SJSA1 (cell line): ENCODE results near the gene LAX1. TPM values are rescaled to one million over a fixed set of nuclear protein-coding genes. Genes with fewer than 3 reads are reported as not detected.
"Not testable (repeated sequence)": the region's sequence is repeated elsewhere in the genome, so short reads cannot be mapped to it uniquely, and the experiment has no call there.

Experiments used
- DNase-seq, 2 experiments: peaks; one replicate each; pipeline ENCODE4 v3.0.0-alpha.2; 2015 to 2020; ENCODE audit warnings: low spot score in 2 of 2, low read depth in 1 of 2
- H3K27ac ChIP-seq: fragments of 250-450 bp; sonication (Bioruptor Pico); 2 replicates; pipeline ENCODE4 v1.5.1; 2020; ENCODE audit warnings: mild to moderate bottlenecking, moderate library complexity
- H3K27me3 ChIP-seq: fragments of 250-450 bp; sonication (Bioruptor Pico); replicated peaks from 2 replicates; pipeline ENCODE4 v1.5.1; 2020; ENCODE audit warnings: mild to moderate bottlenecking, moderate library complexity
- H3K36me3 ChIP-seq: fragments of 250-450 bp; sonication (Bioruptor Pico); 2 replicates; pipeline ENCODE4 v1.5.1; 2020; ENCODE audit warnings: mild to moderate bottlenecking
- H3K4me1 ChIP-seq: fragments of 250-450 bp; sonication (Bioruptor Pico); replicated peaks from 2 replicates; pipeline ENCODE4 v1.6.1; 2021; ENCODE audit warnings: mild to moderate bottlenecking
- H3K4me3 ChIP-seq: fragments of 250-450 bp; sonication (Bioruptor Pico); 2 replicates; pipeline ENCODE4 v1.5.1; 2020; ENCODE audit warnings: mild to moderate bottlenecking
- H3K9me3 ChIP-seq: fragments of 250-450 bp; sonication (Bioruptor Pico); replicated peaks from 2 replicates; pipeline ENCODE4 v1.5.1; 2020; ENCODE audit warnings: mild to moderate bottlenecking
- total RNA-seq: library from RNA; depleted of rRNA; stranded (reverse); fragments of >200 nt; shearing (Covaris generic); gene quantifications from 2 replicates; pipeline ENCODE4 v1.2.3, GENCODE V29; 2014; rRNA removed

Gene LAX1, protein sequence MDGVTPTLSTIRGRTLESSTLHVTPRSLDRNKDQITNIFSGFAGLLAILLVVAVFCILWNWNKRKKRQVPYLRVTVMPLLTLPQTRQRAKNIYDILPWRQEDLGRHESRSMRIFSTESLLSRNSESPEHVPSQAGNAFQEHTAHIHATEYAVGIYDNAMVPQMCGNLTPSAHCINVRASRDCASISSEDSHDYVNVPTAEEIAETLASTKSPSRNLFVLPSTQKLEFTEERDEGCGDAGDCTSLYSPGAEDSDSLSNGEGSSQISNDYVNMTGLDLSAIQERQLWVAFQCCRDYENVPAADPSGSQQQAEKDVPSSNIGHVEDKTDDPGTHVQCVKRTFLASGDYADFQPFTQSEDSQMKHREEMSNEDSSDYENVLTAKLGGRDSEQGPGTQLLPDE
- 0.03 TPM in 1 of 2 replicates, not detected in the other for total RNA-seq

DNA sequence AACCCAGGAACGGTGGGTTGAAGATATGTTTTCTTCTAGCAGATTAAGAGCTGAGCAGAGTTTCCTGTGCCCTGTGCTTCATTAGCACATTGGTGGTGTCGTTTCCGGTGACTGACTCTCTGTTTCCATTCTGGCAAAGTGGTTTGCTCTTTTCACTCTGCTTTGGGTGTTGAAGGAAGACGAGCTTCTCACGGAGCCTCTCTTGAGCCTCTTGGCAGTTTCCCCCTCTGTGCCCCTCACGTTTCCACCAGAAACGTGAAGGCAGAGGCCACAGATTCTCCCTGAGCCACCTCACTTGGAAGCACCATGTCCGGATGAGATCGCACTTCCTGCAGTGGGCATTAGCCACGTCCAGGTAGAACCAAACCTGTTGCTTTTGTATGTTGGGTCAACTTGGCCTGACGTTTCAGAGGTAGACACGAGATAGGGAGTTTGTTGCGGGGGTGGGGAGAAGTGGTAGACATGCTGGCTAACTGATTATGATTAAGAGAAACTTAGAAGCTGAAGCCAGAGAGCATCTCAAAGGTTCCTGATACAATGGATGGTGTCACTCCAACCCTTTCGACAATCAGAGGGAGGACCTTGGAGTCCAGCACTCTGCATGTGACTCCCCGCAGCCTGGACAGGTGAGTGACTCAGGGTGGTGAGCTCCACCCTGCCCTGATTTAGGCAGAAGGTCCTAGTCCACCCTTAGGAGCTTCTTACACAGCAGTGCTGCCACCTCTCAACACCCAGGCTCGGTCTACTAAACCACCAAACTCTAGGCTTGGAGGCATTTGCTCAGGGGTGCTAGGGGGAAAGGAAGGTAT, at the start of gene LAX1:
Gene LAX1, plus strand, starts transcription at position 155 of the 809 bp plus-strand sequence. Its CDS starts 383 bp downstream, at position 538.
- Histone ChIP-seq H3K9me3 (no peaks in the 10 kb centered on the region), H3K27me3 (0 out of 2 replicates have a peak, but pooled peaks cover 3% of the 10 kb centered on the region), H3K4me1 (no peaks in the 10 kb centered on the region), H3K4me3 (no peak within 1 kb of the TSS), H3K36me3 (no peaks in the 10 kb centered on the region), H3K27ac (no peak within 1 kb of the TSS)
- DNase-seq = no peak

DNA sequence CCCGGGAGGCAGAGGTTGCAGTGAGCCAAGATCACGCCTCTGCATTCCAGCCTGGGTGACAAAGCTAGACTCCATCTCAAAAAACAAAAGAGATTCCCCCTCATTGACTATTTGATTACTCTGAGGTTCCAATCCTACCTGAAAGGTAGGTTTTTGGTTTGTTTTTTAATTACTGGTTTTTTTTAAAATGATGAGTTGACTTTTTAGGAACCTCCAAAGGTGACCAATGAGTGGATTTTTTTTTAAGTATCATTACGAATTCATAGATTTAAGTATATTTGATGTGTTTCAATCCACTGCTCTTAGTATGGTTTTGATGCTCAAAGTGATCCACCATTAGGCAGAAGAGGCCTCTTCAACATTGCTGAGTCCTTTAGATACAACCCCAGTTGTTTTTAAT, 47.9 kb upstream of the LAX1 start:
- Histone ChIP-seq H3K27ac (no peak overlapping the region), H3K36me3 (peaks cover 82% of the 10 kb centered on the region), H3K27me3 (no peaks in the 10 kb centered on the region), H3K4me1 (no peaks in the 10 kb centered on the region), H3K4me3 (no peak overlapping the region), H3K9me3 (no peaks in the 10 kb centered on the region)
- DNase-seq = no peak

DNA sequence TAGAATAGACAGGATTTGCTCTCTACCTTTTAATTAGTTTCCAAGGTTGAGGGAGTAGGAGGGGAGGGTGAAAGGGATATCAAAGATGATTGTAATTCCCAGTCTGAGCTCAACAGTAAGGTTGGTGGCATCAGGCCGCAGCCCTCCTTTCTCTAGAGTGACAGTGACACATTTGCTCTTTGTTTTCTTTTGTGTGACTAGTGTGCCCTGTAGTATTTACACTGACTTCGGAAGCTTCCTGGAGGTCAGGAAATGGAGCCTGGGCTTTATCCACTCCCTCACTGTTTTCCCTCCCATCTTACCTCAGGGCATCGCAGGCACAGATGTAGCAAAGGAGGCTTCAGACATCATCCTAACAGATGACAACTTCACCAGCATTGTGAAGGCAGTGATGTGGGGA, 44.7 kb upstream of the LAX1 start:
- Histone ChIP-seq H3K27me3 (no peaks in the 10 kb centered on the region), H3K27ac (no peak overlapping the region), H3K9me3 (no peaks in the 10 kb centered on the region), H3K4me1 (no peaks in the 10 kb centered on the region), H3K4me3 (no peak overlapping the region), H3K36me3 (peaks cover 75% of the 10 kb centered on the region)
- no peak for DNase-seq

DNA sequence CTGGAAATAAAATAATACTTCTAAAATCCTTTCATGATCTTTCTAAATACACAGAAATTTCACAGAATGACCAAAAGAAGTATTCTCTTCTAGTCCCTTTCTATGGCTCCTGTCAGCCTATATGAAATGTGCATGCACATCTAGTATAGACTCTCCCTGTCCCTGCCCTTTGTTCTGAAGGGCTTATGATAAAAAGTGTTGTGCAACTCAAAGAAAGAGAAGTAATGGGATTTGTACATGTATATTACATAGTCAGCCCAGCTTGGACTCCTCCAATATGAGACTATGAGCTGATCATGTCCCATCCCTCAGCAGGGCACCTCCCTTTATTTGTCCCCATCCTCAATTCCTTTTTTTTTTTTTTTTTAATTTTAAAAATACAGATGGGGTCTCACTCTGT, 42.1 kb upstream of the LAX1 start:
- Histone ChIP-seq H3K4me3 (no peak overlapping the region), H3K9me3 (no peaks in the 10 kb centered on the region), H3K27me3 (no peaks in the 10 kb centered on the region), H3K4me1 (no peaks in the 10 kb centered on the region), H3K27ac (no peak overlapping the region), H3K36me3 (peaks cover 77% of the 10 kb centered on the region)
- DNase-seq = no peak

DNA sequence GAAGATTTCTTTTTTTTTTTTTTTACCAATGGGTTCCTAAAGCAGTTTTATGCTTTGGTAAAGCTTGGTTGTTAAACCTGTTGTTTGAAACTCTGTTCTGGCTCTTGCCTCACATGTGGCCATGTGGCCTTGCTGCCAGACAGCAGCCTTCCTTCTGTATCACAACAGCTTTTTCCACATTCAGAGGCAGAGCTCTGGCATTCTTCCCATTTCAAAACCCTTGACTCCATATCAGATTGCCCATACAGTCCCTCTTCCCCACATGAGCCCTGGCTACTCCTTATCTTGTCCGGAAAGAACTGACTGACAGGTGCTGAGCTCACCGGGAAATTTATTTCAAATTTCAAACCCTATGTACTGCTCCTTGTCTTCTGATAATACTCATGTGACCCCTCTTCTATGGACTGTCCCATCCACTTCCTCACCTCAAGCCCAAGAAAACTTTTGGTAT, 38.5 kb upstream of the LAX1 start:
- Histone ChIP-seq H3K4me1 (no peaks in the 10 kb centered on the region), H3K36me3 (peaks cover 77% of the 10 kb centered on the region), H3K27ac (no peak overlapping the region), H3K4me3 (no peak overlapping the region), H3K9me3 (no peaks in the 10 kb centered on the region), H3K27me3 (no peaks in the 10 kb centered on the region)
- no peak for DNase-seq

DNA sequence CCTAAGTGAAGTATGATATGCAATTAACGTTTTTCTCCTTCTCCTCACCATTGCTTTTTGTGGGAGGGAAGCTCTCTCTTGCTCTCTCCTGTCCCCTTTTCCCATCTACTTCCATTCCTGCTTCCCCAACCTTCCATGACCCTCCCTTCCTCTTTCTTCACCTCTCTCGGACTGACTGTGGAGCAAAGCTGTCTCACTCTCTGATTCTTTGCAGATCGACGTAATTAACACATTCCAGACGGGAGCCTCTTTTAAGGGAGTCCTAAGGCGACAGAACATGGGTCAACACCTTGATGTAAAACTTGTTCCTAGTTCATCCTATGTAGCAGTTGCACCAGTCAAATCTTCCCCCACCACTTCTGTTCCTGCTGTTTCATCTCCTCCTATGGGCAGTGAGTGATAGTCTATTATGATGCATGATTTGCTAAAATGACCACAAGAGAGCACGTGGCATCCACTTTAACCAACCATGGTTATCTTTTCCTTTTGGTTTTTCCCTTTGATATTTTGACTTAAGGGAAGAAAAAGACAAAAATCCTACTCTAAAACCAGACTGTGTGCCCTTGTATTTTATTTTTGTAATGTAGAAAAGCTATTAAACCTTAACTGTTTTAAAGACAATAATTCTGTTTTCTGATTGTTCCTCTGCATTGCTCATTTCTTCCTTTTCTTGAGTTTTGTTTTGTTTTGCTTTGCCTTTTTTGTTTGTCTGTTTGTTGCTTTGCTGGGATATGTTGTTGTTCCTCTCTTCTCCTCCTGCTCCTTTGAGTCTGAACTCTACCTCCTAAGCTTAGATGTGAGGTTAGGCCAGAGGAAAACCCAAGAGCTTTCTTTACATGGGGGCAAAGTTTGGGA, 31.7 kb upstream of the LAX1 start:
- no peak overlapping the region for H3K27ac ChIP-seq
- DNase-seq = no peak
- no peaks in the 10 kb centered on the region for H3K27me3 ChIP-seq
- peaks cover 59% of the 10 kb centered on the region for H3K36me3 ChIP-seq
- H3K4me3 ChIP-seq = no peak overlapping the region
- no peaks in the 10 kb centered on the region for H3K4me1 ChIP-seq
- H3K9me3 ChIP-seq = no peaks in the 10 kb centered on the region

DNA sequence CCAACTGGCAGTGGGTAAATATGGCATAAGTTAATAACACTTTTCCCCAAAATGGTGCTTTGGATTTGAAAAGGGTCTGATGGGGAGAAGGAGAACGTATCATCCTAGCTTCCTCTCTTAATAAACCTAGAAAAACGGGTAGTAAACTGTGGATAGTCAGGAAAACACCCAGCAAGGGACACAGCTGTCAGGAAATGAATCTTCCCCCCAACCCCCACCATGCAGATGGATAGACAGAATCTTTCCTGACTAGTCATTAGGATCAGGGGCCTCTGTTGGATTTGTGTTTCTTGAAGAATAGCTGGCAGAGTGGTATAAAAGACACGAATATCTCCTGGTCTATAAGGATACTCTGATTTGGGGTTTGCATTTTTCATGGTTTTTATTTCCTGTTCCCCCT, 22.5 kb upstream of the LAX1 start:
- H3K27me3 ChIP-seq = no peaks in the 10 kb centered on the region
- H3K27ac ChIP-seq = no peak overlapping the region
- DNase-seq = no peak
- peaks cover 41% of the 10 kb centered on the region for H3K36me3 ChIP-seq
- H3K4me3 ChIP-seq = no peak overlapping the region
- no peaks in the 10 kb centered on the region for H3K4me1 ChIP-seq
- H3K9me3 ChIP-seq = no peaks in the 10 kb centered on the region

DNA sequence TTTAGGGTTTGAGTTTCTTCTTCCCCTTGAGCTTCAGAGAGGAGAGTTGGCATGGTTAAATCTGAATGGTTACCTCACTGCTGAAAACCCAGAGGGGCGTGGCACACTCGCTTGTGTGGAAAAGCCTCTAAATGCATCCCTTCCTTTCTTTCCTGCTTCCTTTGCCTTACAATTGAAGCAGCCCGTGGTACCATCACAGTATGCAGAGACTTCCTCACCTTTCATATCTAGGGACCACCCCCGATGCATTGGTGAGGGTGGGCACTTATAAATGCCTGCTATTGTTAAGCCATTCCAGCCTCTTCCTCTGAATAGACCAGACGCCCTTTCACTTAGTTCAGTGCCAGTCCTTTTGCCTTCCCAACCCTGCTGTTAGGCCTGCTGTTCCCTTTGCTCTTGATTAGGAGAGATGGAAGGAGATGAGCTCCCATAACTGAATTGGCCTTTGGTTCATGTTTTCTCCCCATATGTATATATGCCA, 21.9 kb upstream of the LAX1 start:
- H3K4me3 ChIP-seq = no peak overlapping the region
- H3K4me1 ChIP-seq = no peaks in the 10 kb centered on the region
- DNase-seq = no peak
- no peak overlapping the region for H3K27ac ChIP-seq
- H3K9me3 ChIP-seq = no peaks in the 10 kb centered on the region
- no peaks in the 10 kb centered on the region for H3K27me3 ChIP-seq
- peaks cover 34% of the 10 kb centered on the region for H3K36me3 ChIP-seq

DNA sequence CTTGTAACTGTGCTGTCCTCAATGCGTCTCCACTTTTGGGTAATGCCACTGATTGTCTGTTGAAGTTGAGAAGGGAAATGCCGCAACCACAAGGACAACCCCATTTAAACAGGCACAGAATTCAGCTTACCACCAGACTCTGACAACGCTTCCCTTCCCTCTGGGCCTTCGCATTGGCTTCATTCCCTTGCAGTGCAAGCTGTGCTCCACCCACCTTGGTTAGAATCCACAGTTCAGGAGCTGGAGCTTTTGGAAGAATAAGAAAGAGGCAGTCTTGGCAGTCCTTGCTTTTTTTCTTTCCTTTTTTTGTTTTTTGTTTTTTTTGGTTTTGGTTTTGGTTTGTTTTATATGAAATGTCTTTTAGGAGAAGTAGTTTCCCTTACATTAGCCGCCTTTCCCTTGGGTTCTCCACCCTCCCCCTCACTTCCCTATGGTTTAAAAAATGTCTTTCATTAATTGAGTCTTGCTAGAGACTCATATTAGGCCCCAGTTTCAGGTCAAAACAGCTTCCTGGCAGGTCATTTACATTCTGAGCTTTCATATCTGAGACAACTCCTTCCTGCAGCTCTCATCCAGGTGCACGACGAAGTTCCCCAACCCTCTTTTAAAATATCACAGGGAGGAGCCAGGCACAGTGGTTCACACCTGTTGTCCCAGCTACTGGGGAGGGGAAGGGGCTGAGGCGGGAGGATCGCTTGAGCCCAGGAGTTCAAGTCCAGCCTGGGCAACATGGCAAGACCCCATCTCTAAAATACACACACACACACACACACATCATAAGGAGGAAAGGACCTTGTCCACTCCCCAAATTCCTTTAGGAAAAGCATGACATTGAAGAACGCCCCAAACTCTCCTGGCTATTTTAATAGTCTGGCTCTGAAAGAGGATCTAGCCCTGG, 20.7 kb upstream of the LAX1 start:
- Histone ChIP-seq H3K27ac (no peak overlapping the region), H3K4me3 (no peak overlapping the region), H3K4me1 (no peaks in the 10 kb centered on the region), H3K36me3 (peaks cover 24% of the 10 kb centered on the region), H3K27me3 (no peaks in the 10 kb centered on the region), H3K9me3 (no peaks in the 10 kb centered on the region)
- no peak for DNase-seq

DNA sequence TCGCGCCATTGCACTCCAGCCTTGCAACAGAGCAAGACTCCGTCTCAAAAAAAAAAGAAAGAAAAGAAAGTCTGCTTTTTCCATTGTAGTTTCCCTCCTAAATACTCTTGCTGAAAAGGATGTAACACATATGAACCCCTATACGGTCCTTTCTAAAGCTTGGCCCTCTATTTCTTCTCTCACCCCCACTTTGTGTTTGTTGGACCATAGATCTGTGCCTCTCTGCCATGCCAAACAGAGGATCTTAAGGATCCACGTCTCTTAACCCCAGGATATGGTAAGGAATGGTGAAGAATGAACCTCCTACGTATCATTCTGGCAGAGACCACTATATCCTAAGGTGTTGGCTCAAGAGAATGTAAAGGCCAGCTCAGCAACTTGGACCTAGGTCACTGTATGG, 18.7 kb upstream of the LAX1 start:
- Histone ChIP-seq H3K4me1 (peaks cover 12% of the 10 kb centered on the region), H3K36me3 (peaks cover 8% of the 10 kb centered on the region), H3K27ac (no peak overlapping the region), H3K9me3 (no peaks in the 10 kb centered on the region), H3K4me3 (no peak overlapping the region), H3K27me3 (no peaks in the 10 kb centered on the region)
- DNase-seq = no peak

DNA sequence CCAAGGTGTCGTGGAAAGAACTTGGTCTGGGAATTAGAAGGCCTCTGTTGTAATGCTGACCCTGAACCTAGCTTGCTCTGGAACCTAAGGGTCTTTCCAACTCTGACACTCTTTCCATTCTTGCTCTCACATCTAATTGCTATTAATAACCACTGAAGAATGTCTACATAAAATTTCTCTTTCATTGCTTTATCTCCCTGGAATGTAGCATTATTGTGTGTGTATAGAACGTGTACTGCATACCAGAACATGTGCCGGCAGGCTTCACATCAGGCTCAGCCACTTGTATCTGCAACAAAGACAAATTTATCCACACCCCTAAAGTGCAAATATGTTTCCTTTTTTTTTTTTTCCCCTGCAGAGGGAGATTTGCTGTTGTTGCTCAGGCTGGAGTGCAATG, 13.9 kb upstream of the LAX1 start:
- Histone ChIP-seq H3K4me3 (no peak overlapping the region), H3K36me3 (no peaks in the 10 kb centered on the region), H3K27me3 (no peaks in the 10 kb centered on the region), H3K27ac (peak overlapping the region; percentile 57), H3K4me1 (peaks cover 16% of the 10 kb centered on the region), H3K9me3 (no peaks in the 10 kb centered on the region)
- peak; percentile 60 to 72 for DNase-seq

DNA sequence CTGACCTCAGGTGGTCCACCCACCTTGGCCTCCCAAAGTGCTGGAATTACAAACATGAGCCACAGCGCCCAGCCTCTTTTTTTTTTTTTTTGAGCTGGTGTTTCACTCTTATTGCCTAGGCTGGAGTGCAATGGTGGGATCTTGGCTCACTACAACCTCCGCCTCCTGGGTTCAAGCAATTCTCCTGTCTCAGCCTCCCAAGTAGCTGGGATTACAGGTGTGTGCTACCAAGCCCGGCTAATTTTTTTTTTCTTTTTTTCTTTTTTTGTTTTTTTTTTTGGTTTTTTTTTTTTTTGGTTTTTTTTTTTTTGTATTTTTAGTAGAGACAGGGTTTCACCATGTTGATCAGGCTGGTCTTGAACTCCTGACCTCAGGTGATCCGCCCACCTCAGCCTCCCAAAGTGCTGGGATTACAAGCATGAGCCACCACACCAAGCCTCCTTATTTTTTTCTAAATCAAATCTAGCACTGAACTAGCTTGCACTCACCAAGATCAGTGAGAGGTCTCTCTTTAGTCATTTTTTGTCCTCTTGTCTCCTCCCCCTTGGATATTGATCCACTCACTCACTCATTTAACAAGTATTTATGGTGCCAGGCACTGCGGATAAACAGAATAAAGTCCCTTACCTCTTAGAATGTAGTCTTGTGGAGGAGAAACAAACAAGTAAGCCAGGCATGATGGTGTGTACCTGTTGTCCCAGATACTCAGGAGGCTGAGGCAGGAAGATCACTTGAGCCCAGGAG, 13.2 kb upstream of the LAX1 start:
- H3K4me1 ChIP-seq = peaks cover 22% of the 10 kb centered on the region
- not testable (repeated sequence) for H3K4me3 ChIP-seq, H3K27me3 ChIP-seq, H3K36me3 ChIP-seq, DNase-seq, H3K9me3 ChIP-seq
- H3K27ac ChIP-seq = peak overlapping the region; percentile 14; the same call in 1 of the 2 replicates
